HG03521 (cell line): ENCODE data around the gene FCGR3B.
"Not testable (repeated sequence)": the region's sequence is repeated elsewhere in the genome, so short reads cannot be mapped to it uniquely, and the experiment has no call there.

ENCODE experiments used
- ATAC-seq: cut with Tn5 transposase; IDR thresholded peaks from one replicate; pipeline ENCODE4 v1.9.1; 2021; ENCODE audit warnings: mild to moderate bottlenecking, moderate library complexity; ENCODE audit not compliant: unreplicated experiment

Gene FCGR3B

DNA sequence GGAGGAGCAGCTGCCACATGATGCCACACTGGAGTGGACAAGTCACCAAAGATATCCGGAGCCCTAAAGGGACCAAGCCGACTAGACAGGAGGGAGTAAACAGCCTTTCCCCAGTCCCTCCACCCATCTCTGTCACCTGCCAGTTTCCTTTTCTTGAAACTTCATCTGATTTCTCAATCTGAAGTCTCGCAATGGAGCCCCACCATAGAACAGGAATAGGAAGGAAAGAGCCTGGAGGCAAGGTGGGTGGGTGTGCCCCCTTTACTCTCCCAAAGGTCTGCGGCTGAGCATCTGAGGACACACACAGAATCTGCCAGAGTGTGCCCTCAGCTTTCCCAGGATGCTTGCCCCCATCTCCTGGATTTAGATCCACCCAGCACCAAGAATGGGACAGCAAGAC lies at the start of gene FCGR3B:
FCGR3B (minus strand) TSS at position 101 of the 400 bp plus-strand sequence; CDS start at position 19, 82 bp downstream.
- no peak for ATAC-seq

DNA sequence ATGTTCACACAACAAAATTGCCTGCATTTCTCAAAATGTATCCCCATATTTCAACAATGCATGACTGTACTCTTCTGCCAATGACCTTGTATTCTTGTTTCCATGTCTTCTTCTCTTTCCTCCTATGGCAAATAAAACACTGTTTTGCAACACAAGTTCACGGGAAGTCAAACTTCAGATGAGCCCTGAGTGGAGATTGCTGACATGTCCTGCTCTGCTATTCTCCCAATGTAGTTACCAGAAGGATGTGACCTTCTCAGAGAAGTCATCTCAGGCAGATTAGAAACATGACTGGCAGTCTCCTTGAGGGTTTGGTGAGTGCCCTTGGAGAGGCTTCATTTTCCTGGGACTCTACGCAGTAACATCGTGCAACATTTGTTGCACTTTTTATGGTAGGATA lies 47.5 kb upstream of the FCGR3B start:
- no peak for ATAC-seq

DNA sequence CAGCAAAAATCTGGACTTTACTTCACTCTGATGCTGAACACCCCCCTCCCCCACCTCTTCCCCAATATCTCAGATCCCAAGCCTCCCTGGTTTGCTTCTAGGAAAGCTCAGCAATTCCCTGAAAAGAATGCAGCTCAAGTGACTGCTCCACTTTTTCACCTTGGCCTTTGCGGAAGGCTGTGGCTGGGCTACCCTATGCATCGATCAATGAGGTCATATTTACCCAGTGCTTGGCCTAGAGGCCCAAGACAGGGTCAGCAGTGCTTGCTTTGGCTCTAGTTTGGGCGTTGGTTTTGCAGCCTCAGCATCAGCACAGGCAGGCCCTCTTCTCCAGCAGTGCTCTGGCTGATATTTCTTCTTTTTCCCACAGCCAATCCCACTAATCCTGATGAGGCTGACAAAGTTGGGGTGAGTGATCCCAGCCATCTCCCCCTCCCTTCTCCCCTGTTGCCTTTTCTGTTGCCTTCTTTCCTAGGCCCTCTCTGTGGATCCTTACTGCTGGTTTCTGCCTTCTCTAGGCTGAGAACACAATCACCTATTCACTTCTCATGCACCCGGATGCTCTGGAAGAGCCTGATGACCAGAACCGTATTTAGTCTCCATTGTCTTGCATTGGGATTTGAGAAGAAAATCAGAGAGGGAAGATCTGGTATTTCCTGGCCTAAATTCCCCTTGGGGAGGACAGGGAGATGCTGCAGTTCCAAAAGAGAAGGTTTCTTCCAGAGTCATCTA lies 46.1 kb upstream of the FCGR3B start:
- ATAC-seq: no peak

DNA sequence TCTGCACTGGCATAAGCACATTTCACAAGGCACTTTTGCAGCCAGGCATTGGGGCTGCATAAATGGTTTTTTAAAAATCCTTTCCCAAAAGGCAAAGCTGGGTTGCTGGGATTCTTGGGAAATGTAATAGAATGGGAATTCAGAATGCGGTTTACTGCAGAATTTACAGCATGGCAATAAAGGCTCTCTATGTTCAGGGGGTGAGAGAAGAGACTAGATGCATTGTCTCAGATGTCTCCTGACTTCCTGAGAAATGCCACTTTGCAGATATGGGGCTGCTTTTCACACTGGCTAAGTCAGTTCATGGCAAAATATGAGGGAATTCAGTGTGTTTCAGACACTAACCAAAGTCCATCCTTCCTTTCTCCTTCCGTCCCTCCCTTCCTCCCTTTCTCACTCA lies 45.5 kb upstream of the FCGR3B start:
- no peak for ATAC-seq

DNA sequence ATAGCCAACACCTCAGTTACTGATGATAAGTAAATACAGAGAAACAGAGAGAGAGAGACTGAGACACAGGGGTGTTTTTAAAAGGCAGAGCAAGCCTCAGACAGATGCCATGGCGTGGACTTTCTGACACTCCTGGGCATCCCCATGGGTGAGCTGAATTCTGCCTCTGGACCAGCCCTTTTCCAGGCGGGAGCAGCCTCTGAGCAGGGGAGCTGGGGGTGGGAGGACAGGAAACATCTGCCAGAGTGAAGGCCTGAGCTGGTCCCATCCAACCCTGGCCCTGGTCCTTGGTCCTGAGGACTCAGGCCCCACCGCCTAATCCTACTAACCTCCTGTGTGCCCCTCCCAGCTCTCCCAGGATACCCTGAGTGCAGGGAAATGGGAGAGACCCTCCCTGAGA lies 43.9 kb upstream of the FCGR3B start:
- not testable (repeated sequence) for ATAC-seq

DNA sequence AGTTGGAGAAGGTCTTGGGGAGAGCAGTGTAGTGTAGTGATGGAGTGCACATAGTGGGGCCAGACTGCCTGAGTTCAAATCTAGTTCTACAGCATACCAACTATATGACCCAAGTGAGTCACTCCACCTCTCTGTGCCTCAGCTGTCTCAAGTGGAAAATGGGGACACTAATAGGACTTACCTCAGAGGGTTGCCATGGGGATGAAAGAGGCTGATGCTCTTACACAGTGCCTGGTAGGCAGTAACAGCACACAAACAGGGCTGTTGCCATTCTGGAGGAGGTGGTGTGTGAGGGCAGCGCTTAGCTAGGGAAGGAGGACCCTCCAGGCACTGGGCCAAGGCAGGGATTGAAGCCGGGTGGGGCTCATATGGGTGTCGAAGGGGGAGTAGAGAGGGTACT lies 43.5 kb upstream of the FCGR3B start:
- ATAC-seq: not testable (repeated sequence)

DNA sequence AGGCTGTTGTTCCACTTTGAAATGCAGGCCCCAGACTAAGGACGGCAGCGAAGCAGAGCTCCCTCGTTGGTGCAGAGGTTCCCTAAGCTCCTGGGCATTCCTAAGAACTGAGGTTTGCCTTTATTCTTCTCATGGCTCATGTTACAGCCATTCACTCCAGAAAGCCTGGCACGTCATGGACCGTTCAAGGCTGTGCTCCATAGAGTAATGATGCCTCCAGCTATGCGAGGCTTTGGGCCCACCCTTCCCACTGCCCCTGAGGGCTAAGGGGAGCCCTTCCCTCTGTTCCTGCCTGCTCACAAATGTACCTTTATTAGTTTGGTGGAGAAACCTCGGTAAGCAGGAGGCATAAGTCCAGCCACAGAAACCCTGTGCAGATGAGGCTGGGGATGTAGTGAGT lies 42.5 kb upstream of the FCGR3B start:
- ATAC-seq: not testable (repeated sequence)

DNA sequence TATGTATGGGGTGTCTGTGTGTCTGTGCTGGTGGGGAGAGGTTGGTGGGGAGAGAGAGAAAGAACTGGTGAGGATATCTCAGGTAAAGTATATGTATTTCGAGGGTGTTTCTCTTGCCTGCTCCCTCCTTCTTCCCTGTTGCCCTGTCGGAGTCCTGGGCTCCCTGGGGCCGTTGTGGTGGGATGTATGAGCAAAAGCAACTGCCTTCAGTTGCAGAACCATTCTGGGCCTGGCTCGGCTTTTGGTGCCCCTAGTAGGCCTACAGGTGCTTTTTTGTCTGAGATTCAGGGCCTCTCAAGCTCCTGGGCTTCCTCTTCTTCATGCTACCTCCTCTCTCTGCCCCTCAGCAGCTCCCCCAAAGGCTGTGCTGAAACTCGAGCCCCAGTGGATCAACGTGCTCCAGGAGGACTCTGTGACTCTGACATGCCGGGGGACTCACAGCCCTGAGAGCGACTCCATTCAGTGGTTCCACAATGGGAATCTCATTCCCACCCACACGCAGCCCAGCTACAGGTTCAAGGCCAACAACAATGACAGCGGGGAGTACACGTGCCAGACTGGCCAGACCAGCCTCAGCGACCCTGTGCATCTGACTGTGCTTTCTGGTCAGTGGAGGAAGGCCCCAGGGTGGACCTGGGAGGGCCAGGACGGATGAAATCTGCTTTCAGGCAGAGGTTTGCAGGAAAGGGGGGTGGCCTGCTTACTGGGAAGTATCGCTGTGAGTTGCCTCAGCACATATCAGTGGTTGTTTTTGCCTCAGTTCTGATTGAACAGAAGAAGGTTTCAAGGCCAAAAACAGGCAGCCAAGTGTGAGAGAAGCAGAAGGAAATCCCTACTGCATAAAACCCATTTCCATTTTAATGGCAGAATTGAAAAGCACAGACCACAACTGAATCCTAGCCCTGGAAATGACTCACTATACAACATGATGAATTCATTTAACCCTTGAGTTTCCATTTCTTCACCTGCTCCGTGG lies 40.4 kb upstream of the FCGR3B start:
- ATAC-seq: not testable (repeated sequence)

DNA sequence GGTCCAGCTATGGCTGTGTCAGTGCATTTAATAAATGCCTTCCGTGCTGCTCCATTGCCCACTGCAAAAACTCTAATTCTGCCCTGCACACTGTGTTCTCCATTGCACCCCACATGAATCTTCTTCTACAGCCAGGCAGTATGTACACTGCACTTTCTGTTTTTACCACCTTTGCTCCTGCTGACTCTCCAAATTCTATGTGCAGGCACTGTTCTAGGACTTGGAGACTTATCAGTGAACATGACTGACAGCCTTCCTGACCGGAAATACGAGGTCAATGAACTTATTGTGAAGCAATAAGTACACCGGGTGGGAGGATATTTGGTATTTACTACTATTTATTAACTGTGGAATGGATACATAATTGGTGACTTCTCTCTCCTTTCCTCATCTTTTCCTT lies 33.7 kb upstream of the FCGR3B start:
- ATAC-seq: not testable (repeated sequence)

DNA sequence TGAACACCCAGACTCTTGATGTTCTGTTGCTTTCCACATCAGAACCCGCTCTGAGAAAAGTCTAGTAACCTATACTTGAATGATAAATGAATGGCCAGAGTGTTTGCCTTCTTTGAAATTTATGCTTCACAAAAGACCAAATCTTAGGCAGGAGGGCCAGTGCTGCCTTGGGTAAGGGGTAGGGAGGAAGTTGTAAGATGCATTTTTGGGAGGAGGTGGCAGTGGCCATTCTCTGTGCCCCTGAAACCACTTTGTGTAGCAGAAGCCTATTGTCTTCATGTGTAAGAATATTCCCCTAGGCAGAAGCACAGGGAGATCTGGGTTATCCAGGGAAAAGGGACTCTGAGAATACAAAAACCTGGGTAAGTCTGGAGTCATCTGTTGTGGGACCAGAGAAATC lies 32.6 kb upstream of the FCGR3B start:
- not testable (repeated sequence) for ATAC-seq

DNA sequence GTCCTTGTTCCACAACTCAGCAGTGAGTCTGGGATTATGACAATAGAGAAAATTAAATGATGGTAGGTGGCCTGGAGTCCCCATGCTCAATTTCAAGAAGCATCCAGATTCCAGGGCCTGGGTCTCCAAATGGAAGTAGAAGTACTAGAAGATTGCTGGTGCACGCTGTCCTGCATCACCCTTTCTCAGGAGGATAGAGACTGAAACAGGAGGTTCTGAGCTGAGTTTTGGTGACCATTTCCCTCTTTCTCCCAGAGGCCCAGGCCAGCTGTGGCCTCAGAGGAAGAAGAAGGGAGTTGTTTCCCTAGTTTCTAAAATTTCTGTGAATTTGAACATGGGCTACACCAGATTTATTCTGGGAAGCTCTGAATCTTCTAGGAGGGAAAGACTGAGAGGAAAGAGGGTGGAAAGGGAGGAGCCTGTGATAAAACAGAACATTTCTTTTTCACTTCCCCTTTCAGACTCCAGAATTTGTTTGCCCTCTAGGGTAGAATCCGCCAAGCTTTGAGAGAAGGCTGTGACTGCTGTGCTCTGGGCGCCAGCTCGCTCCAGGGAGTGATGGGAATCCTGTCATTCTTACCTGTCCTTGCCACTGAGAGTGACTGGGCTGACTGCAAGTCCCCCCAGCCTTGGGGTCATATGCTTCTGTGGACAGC lies 31.8 kb upstream of the FCGR3B start, which contains the start of gene FCGR2B:
FCGR2B (plus strand) TSS at position 460 of the 656 bp plus-strand sequence; CDS start at position 559, 99 bp downstream.
- peak; percentile 62 for ATAC-seq

DNA sequence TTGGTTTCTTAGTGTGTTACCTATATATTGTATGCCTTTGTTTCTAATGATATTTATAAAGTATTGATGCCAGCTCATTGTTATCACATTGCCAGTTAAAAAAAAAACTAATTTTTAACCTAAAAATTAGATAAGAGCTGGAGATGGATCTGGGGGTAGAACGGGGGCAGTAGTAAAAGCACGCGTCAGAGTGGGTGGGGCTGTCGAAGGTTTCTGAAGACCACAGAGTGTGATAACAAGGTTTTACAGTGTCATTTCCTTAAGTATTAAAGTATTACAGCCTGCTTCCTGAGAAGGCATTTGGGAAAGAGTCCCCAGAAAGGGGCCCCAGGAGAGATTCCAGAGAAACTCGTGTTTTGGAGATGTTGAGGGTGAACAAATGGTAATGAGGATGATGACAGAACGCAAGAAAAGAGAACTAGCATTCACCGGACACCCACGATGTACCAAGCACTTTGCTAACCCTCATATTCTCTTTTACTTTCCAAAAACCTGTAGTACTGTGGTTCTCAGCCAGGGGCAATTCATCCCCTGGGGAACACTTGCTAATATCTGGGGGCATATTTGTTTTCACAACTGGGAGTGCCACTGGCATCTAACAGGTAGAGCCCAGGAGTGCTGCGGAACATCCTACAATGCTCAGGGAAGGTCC lies 30.8 kb upstream of the FCGR3B start:
- ATAC-seq: not testable (repeated sequence)

DNA sequence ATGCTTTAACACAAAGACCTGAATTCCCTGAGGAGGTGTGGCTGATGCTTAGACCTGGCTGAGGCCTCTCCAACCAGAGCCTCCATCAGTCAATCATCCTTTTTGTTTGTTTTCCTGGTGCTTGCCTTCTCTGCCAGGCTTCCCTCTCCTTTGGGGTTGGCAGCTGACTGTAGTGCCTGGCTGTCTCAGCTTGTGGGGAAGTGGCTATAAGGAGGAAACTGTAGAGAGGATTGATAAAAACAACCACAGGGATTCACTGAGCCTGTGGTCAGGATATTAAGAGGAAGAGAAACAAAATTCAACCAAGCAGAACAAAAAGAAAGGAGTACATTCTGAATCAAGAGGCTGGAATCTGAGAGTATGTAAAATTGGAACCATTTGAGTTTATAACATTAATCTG lies 27.5 kb upstream of the FCGR3B start:
- not testable (repeated sequence) for ATAC-seq

DNA sequence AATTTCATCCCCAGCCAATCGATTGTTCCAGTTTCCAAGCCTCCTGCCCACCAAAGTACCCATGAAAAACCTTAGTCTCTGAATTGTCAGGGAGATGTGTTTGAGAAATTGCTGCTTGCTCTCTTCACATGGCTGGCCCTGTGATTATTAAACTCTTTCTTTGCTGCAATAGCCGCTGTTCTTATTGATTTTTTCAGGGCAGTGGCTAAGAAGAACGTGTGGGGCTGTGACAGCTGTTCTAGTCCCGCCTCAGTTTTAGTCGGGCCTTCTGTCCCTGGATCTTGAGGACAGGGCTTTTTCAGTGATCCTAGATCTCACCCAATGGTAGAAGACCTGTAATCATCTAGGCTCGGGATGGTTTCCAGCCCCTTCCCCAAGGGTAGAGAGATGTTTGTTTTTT lies 23.0 kb upstream of the FCGR3B start:
- ATAC-seq: not testable (repeated sequence)

DNA sequence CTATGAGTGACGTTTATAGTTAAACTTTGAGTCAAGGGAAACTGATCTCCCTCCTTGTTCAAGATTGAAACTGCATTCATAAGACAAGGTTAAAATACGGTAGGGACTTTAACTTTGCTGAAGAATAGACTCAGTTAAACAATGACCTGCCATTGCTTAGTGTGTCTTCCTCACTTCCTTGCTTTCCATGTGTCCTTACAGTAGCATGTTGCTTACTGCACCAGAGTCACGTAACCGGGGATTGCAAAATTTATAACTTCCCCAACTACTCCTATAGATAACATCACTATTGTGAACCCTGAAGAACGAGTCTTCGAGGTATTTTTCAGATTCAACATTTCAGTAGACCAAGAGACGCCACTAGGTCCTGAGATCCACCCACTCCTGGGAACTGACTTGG lies 22.6 kb upstream of the FCGR3B start:
- ATAC-seq: not testable (repeated sequence)

DNA sequence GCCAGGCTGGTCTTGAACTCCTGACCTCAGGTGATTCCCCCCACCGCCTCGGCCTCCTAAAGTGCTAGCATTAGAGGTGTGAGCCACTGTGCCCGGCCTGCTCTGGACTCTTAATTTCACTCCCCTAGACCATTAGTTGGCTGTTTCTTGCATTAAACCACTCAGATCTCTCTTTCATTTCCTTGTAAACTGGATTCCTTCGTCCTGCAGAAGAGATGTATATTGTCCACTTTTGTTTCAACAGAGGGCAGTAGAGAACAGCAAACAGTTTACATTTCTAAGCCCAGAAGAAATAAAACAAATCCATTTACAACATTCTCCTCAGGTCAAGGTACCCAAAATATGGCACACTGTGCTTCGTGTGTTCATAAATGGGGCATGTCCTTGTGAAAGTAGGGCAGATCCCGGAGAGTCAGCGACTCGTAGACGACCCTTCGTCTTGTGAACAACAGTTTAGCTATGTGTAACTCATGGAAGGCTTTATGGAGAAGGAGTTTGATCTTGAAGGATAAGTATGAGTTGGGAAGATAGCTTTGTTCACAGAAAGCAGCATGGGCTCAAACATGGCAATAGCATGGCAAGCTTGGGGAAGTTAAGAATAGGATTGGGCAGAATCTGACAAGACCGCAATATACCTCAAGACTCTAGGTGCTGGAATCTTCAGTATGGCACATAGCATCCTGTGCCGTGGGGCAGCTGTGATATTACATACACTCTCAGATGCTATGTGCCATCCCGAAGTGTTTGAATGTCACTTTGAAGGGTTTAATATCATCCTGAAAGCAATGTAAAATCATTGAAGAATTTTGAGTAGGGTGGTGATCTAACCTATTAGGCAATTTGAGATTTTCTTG lies 16.8 kb upstream of the FCGR3B start:
- ATAC-seq: not testable (repeated sequence)

DNA sequence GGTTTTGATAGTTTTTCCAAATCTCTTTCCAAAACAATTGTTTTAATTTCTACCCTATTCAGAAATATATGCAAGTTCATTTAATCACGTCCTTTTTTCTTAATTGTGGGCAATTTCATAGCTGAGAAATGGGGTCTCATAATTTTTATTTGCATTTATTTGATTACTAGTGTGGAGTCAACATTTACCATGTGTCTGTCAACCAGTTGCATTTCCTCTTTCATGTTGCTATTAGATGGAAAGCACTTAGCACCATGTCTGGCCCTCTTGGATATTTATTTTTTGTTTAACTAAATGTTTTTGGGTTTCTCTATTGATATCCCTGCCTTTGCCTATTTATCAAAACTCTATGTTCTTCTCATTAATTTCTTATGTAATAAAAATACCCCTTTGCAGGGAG lies 13.9 kb upstream of the FCGR3B start:
- ATAC-seq: not testable (repeated sequence)

DNA sequence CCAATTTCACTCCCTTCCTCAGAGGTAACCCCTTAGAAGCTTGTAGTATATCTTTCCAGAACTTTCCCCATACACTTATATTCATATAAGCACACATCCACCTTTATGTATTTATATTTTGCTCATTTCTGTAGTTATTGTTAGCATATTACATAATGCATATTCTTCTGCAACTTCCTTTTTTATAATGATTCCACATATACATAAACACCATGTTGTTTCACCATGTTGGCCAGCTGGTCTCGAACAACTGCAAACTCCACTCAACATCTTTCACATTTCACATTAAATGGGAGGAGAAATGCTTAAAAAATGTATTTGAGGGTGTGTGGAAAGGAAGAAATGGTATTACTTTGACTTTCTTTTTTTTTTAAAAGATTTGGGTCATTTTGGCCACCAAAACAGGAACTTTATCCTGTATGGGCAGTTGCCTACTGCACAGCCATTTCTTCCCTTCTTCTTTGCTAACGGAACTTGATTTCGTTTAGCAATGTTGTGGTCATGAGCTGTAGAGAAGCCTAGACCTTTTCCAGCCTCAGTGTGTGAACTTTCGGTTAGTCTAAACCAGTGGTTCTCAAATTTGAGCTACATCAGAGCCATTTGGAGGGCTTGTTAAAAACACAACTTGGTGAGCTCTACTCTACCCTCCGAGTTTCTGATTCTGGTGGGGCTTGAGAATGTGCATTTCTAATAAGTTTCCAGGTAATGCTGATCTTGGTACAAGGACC lies 12.7 kb upstream of the FCGR3B start:
- ATAC-seq: not testable (repeated sequence)

DNA sequence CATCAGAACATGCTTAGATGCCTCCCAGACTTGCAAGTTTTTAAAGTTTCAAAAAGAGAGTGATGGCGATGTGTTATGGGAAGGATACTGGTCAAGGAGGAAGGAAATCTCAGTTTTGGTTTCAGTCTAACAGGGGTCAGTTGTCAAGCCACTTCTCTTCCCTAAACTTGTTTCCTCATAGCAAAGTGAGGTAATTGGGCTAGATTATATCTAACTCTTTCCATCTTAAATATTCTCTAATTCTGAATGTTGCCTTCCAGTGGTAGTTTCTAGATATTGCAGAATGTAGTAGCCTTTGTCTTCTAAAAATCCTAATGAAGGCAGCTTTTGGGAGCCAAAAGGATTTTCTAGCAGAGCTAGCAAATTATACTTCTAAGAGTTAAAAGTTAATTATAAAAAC lies 11.7 kb upstream of the FCGR3B start:
- ATAC-seq: not testable (repeated sequence)
